ENCODE data around the gene GAGE10.
A peak's percentile ranks its signal among the peaks of the same experiment; 100 is the strongest.

GAGE10 gene, protein sequence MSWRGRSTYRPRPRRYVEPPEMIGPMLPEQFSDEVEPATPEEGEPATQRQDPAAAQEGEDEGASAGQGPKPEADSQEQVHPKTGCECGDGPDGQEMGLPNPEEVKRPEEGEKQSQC

DNA sequence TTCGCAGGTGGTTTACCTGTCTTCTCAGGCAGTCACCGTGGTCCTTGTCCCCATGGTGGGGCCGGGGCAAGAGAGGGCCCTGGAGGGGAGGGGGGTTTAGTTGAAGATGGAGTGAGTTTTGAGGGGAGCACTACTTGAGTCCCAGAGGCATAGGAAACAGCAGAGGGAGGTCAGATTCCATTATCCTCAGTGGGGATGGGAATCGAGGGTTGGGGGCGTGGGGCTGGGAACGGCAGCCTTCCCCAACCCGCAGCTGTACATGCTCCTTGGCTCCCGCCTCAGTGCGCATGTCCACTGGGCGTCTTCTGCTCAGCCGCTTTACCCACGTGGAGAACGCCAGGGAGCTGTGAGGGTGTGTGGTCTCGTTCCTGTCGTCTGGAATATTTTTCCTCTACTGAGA lies at the start of gene GAGE10:
TSS of gene GAGE10 (plus strand) at position 301 of the 400 bp plus-strand sequence. CDS start 1,214 bp downstream, outside the sequence.
- no peak for DNase-seq (ENCODE audit: low spot score)

DNA sequence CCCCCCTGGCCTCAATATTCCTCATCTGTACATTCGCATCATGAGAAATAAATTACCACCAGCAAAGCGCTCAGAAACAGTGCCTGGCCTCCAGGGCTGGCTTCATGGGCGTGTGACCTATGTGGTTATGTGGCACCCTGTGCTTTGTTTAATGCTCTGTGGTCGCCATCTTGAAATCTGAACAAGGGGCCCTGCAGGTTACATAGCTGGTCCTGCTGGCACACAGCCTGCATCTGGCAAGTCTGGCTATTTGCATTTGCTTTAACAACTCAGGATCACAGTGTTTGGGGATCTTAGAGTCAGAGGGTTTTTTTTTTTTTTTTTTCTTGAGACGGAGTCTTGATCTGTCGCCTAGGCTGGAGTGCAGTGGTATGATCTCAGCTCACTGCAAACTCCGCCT lies 48.8 kb upstream of the GAGE10 start:
- no peak for DNase-seq (ENCODE audit: low spot score)

DNA sequence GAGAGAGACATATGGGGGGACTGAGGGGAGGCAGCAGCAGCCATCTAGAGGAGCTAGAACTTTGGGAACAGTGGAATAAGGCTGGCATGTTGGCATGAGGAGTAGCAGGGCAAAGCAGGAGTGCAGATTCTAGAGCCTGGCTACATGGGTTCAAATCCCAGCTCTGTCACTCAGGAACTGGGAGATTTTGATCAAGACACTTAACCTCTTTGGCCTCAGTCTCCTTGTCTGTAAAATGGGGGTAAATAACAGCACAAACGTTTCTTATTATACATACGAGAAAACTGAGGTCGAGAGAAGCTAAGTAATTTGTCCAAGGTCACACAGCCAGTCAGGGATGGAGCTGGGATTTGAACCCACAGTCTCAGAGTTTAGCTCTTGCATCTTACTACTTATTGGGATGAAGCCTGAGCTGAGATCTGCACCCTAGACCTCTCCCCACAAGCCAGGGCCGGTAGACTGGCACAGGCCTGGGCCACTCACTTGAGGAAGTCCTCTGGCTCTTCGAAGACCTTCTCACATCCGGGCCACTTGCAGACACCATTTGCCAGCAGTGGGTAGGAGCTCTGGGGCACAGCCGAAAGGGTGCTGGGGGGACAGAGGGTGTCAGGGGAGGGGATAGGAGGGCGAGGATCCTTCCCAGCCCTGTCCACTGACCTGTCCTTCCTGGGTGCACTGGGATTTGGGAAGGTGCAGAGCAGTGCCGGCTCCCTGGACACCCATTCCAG lies 47.0 kb upstream of the GAGE10 start:
- no peak for DNase-seq (ENCODE audit: low spot score)

DNA sequence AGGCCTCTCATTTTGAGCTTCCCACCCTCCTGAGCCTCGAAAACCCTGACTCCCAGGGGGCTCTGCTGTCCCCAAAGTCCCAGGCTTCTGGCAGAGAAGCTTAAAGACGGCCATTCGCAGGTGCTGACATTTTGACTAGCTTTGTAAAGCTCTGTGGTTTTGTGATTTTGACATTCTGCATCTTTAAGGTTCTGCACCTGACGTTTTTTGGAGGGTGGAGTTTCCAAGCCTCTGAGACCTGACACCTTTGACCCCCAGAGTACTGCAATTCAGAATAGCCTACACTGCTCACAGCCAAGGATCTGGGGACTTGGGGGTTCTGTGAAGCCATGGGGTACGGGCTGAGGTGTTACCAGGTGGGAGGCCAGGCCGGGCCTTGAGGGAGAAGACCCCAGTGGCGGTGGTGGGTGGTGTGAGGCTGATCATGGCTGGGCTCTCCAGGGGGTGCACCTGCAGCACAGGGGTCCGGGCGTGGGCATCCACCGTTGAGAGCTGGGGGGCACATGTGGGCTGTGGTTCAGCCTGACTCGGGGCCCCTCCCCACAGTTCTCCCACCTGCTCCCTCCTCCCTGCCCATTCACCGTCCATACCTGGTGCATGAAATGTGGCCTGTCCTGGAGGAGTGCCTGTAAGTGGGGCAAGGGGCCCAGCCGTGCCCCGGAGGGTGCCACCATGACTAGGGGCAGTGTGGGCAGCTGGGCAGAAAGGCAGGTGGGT lies 46.2 kb upstream of the GAGE10 start:
- no peak for DNase-seq (ENCODE audit: low spot score)

DNA sequence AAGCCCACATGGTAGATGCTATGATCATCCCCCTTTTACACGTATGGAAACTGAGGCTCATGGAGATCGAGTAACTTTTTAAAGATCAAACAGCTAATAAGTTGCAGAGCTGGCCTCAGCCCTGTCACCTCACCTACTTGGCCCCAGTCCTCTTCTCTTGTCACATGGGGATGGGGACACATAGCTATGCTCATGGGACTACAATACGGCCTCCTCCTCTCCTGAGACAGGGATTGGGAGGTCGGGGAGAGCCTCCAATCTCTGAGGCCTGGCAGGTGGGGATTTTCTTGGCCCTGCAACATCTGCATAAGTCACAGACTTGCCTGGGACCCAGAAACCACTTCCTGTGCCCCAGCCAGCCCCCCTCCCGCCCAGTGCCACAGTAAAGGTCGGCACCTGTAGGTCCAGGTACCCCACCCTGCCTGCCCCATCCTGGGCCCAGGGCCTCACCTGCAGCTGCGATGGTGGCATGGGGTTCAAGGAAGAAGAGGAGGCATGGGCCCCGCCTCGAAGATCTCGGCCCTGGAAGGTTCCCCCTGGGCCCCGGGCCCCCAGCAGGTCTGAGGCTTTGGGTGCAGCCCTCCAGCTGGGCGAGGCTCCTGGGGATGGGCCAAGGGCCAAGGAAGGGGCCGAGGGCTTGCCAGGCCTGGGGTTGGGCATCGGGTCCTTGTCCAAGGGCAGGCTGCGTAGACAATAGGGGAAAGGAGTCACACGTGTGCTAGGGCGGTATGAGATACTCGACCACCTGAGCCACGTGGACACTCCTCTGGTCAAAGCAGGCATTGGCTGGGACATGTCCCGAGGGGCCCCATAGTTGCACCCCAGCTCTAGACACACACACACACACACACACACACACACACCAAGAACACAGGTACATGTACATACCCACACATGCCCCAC lies 45.3 kb upstream of the GAGE10 start:
- DNase-seq (ENCODE audit: low spot score) = no peak

DNA sequence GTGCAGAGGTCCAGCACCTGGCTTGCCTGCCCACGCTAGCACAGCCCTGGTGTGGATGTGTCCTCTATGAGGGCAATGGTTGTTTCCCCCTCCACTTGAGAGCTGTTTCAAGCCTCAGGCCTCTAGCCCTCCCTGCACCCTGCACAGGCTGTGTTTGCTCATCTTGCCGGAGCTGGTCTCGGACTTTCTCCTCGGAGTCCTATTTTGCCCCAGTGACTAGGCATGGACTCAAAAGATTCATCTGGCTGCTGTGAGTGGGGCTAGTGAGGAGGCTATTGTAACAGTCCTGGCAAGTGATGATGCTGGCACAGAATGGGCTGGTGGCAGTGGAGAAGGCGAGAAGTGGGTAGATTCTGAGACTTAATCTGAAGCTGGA lies 44.7 kb upstream of the GAGE10 start:
- no peak for DNase-seq (ENCODE audit: low spot score)

DNA sequence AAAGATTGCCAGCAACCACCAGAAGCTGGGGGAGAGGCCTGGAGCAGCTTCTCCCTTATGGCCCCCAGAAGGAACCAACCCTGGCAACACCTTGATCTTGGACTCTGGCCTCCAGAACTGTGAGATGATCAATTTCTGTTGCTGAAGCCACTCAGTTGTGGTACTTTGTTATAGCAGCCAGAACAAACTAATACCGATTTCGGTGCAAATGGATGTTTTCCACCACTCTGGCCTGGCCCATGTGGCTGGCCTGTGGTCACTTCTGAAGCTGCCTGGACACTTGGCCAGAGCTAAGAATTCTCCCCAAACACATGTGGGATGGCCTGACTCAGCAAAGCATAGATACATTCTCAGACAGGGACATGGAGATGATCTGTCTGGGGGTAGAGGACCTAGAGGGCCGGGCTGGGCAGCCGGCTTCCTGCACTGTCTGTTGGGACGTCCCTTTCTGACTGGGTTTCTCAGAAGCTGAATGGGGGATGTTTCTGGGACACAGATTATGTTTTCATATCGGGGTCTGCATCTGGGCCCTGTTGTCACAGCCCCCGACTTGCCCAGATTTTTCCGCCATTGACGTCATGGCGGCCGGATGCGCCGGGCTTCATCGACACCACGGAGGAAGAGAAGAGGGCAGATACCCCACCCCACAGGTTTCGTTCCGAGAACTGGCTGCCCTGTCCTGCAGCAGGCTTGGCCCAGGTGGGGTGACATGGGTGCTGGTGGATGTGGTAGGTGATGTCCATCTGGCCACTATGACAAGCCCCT lies 43.0 kb upstream of the GAGE10 start:
- no peak for DNase-seq (ENCODE audit: low spot score)

DNA sequence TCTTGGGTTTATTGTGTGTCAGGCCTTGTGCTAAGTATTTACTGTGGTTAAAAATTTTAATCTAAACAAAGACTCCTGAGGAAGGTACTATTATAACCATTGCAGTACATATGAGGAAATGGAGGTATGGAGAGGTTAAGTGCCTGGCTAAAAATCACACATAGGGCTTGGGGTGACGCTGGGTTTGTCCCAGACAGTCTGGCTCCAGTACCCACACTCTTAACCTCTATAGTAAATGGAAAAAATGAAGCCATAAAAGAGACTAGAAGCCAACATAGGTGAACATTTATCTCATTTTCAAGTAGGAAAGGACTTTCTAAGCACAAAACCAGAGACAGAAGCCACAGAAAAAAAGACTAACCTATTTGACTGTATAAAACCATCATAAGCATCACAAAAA lies 40.8 kb upstream of the GAGE10 start:
- DNase-seq (ENCODE audit: low spot score) = no peak

DNA sequence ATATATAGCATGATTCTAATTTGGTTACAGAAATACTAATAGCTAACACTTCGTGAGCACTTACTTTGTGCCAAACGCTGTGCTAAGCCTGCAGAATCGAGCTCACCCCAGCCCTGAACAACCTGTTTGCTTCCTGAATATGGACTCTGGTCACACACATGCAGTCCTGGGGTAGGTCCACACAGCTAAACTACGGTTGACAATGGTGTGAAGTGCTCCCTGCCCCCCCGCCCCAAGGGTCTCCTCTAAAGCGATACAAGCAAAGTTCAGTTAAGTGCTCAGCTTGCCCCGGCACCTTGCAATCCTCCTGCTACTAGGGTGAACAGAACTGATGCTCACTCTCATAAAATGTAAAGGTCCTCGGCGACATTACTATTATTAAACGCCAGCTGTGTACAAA lies 39.8 kb upstream of the GAGE10 start:
- no peak for DNase-seq (ENCODE audit: low spot score)

DNA sequence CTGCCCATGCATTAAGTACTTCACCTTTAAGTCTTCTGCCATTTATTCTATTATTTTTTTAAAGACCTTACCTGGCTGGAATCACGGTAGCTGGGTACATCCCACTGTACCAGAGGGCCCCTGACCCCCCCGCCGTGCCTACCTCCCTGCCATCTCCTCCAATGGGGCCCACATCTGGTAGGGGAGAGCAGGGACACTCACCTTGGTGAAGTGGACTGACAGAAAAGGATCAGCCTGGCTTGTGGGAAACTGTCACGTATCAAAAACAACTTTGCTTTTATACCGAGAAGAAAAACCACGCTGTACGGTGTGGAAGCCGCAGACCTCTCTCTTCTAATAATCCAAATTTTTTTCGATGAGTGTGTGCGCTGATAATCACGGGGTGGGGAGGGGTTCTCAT lies 39.0 kb upstream of the GAGE10 start, which contains the start of gene FOXP3:
TSS of gene FOXP3 (minus strand) at position 251 of the 400 bp plus-strand sequence. CDS start 6,205 bp downstream, outside the sequence.
- no peak for DNase-seq (ENCODE audit: low spot score)

DNA sequence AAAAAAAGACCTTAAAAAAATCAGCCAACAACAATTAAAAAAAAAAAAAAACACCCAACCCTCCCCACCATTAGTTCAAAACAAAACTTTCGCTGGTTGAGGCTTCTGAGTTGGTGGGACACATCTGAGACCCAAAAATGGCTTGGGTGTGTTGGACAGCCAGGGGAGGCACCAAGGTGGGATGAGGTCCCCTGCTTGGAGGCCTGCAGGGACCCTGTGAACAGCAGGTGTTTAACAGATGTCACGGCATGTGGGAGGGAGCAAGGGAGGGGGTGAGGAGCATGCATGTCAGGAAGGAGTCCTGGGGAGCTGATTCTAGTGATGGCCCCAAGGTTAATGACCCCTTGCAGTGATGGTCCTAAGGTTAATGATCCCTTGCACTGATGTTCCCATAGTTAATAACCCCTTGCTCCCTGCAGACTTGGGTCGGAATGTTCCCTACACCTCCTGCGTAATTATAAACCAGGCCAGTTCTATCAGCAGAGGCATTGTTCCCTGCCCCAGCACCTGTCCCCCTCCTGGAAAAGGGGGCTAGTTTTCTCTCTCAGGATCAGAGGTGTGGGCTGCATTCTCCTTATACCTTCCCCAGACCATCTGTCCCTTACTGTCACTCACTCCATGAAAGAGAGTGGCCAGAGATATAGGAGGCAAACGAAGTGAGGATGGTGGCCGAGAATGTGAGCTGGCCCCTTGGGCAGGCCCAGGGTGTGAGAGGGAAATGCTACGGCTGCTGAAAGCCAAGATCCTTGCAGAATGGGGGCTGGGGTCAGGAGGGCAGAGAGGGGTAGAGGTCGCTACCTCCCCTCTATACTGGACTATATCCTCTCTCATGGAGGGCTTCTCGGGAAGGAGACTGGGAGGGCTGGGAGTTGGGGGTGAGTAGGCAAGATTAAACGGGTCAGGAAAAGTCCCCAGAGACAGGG lies 36.7 kb upstream of the GAGE10 start:
- no peak for DNase-seq (ENCODE audit: low spot score)

DNA sequence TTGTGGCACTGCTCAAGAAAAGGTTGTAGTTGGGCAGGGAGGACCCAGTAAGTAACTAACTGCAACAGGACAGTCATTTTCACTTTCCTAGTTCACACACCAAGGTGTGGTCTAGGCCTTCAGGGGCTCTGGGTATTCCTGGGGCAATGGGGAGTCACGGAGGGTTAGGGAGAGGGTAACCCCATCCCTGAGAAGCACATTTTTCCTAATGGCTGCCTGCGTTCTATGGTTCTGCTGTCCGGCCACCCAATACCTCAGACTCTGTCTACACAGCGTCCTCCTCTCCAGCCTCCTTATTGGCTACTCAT lies 34.8 kb upstream of the GAGE10 start:
- no peak for DNase-seq (ENCODE audit: low spot score)

DNA sequence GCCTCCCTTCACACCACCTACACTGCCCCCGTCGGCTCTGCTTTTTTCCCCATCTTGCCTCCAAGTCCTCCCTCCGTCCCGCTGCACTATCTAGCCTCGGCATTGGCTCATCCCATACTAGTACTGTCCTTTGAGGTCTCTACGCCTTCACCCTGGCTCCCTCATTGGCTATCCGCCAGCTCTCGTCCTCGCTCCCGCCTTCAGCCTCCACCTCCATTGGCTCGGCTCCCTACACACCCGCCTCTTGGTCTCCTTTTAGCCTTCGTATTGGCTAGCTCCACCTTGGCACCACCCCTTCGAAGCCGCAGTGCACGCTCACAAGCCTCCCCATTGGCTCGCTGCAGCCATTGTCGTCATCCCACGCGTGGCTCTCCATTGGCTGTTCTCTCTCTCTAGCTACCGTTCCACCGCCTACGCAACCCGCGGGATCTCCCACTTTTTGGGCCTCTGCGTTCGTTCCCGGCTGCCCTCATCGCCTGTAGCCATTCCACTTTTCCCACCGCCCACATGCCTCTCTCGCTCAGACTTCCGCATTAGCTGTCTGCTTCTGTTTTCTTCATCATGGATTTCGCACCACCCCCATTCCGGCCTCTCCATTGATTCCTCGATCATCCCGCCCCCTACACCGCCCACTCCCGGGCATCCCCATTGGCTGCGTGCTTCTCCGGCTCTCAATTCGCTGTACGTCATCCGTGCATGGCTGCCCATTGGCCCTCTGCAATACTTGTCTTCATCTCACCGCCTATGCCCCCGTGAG lies 34.3 kb upstream of the GAGE10 start:
- peak; percentile 96 for DNase-seq (ENCODE audit: low spot score)

DNA sequence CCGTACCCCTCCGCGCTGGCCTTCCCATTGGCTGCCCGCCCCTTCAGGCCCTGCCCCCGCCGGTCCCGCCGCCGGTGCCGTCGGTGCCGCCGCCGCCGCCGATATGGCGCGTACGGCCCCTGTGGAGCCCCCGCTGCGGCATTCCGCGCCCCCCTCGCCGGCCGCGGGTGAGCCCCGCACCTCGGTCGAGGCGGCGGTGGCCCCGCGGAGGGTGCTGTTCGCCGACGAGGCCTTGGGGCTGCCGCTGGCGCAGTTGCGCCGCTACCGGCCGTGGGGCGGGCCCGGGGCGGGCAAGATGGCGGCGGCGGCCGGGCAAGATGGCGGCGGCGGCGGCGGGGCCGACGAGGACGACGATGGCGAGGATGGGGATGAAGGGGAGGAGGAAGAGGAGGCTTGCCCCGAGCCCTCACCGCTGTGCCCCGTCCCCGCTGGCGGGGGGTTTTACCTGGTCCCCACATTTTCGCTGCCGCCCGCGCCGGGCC lies 33.6 kb upstream of the GAGE10 start, which contains the start of gene PPP1R3F:
TSS of gene PPP1R3F (plus strand) at position 27 of the 482 bp plus-strand sequence. CDS start at position 104, 77 bp downstream.
- no peak for DNase-seq (ENCODE audit: low spot score)

DNA sequence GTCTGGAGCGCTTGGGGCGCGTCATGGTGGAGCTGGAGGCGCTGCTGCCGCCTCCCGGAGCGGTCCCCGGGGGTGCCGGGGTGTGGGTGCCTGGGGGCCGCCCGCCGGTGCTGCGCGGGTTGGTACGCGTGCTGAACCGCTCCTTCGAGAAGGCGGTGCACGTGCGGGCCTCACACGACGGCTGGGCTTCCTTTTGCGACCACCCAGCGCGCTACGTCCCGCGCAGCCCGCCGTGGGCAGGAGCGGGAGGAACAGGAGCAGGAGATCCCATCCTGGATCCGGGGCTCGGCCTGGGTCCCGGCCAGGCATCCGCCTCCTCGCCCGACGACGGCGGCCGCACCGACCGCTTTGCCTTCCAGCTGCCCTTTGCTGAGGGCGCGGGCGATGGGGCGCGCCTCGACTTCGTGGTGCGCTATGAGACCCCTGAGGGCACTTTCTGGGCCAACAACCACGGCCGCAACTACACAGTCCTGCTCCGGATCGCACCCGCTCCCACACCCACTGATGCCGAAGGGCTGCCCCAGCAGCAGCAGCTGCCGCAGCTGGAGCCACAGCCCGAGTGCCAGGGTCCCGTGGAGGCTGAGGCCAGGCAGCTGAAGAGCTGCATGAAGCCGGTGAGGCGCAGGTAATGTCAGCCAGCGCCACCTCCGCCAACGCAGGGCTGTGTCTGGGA lies 33.1 kb upstream of the GAGE10 start:
- no peak for DNase-seq (ENCODE audit: low spot score)

DNA sequence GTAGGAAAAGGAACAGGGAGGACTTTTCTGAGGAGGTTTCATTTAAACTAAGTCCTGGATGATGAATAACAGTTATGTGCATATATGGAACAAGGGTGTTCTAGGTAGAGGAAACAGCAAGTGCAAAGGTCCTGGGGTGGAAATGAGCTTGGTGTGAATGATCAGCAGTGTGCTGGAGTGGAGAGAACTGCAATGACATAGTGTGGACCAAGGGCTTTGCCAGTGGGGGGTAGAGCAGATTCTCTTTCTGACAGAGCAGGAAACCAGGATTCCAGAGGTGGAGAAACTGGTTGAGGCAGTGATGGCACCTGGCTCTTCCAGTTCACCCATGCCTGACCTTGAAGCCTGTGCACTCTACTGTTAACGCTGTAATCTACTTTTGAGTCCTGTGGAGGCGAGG lies 32.1 kb upstream of the GAGE10 start:
- DNase-seq (ENCODE audit: low spot score) = no peak

DNA sequence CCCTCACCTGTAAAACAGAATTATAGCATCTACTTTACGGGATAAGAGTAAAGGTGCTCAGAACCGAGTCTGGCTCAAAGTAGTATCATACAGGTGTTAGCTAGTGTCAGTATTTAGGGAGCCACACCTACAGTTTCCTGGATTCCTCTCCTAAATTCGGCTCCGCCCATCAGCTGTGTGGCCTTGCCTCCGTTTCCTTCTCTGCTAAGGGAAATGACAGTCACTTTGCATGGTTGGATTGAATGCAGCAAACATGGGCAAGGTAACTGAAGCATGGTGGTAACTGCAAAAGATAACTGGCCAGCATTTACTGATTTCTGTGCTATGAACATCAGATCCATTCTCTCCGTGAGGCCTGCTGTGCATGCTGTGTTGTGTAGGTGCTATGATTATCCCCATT lies 31.0 kb upstream of the GAGE10 start:
- DNase-seq (ENCODE audit: low spot score) = no peak

DNA sequence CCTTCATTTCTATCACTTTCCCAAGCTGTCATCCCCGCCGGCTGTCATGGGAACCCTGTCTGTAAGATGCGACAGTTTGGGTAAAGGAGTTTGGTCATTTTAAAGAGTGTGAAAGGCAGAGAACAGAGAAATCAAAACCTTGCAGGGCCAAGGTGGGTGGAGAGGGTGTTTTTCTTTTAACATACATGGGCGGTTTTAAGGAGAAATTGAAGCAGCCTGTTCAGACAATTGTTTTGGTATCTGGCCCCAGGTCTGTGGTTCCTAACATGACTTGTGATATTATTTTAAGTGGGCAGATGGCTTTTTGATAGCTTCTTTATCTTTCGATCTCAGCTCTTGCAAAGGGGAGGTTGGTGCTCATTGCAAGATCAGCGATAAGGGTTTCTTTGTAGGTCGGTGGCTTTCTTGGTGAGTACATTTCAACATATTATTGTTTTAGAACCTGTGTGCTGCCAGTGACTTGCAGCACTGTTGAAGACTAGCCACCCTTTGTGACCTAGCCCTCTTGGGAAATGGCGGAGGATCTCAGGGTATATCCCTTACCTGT lies 30.2 kb upstream of the GAGE10 start:
- DNase-seq (ENCODE audit: low spot score) = no peak

DNA sequence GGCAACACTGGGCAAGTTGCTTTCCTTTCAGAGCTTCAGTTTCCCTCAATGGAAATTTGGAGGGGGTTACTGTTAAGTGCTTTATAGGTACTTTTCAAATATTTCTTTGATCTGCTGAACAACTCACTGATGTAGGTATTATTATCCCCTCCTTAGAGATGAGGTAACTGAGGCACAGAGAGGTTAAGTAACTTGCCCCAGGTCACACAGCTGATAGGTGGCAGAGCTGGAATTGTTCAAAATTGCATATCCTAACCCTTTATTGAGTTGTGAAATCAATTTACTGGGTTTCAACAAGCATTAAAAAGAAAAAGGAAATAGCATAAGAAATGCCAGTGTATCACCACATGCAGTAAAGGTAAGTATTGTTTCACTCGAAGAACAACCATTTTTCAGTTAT lies 27.2 kb upstream of the GAGE10 start:
- DNase-seq (ENCODE audit: low spot score) = no peak
